ENCODE results near the gene PEAR1. TPM values are rescaled to one million over a fixed set of nuclear protein-coding genes. Genes with fewer than 3 reads are reported as not detected.

The PEAR1 gene
- total RNA-seq, 3 donors from 2014 or later, result 4.0 to 15.1 (median 6.2) TPM

DNA sequence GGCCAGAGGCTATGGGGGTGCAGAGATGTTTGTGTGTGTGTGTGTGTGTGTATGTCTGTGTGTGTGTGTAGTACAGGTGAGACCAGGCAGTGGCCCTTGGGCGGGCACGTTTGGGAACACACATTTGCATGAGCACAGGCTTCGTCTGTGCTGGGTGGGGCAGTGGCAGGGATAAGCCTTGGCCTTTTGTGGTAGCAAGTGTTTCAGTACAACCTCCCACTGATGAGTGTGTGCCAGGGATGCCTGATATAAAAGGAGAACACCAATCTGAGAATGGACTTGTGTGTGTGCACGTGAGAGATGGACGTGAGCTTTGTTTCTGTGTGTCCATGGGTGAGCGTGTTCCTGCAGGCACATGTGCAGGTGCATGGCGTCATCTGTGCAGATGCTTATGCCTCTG, 29.9 kb upstream of the PEAR1 start:
- no peak overlapping the region for H3K27ac ChIP-seq
- peaks cover 0 to 68% of the 10 kb centered on the region in 2 donors for H3K27me3 ChIP-seq
- no peaks in the 10 kb centered on the region for H3K36me3 ChIP-seq
- H3K4me1 ChIP-seq, result peaks cover 7 to 14% of the 10 kb centered on the region in 2 donors
- no peak for TF ChIP-seq POLR2A (IDR thresholded peaks at IDR 0.05)
- TF ChIP-seq, protein P1, sequence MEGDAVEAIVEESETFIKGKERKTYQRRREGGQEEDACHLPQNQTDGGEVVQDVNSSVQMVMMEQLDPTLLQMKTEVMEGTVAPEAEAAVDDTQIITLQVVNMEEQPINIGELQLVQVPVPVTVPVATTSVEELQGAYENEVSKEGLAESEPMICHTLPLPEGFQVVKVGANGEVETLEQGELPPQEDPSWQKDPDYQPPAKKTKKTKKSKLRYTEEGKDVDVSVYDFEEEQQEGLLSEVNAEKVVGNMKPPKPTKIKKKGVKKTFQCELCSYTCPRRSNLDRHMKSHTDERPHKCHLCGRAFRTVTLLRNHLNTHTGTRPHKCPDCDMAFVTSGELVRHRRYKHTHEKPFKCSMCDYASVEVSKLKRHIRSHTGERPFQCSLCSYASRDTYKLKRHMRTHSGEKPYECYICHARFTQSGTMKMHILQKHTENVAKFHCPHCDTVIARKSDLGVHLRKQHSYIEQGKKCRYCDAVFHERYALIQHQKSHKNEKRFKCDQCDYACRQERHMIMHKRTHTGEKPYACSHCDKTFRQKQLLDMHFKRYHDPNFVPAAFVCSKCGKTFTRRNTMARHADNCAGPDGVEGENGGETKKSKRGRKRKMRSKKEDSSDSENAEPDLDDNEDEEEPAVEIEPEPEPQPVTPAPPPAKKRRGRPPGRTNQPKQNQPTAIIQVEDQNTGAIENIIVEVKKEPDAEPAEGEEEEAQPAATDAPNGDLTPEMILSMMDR (IDR thresholded peaks at IDR 0.05), result no peak
- H3K4me3 ChIP-seq, result no peak overlapping the region
- intact Hi-C loops (cut with DNase I; ENCODE audit: low total_unique reads), result loop anchor here (10.0 kb wide), 1 partner anchor 139 kb away; the partner anchor contains the start of genes ISG20L2 and METTL25B
- DNase-seq (ENCODE audit: low spot score in 2 of 2), result no peak
- no peaks in the 10 kb centered on the region for H3K9me3 ChIP-seq

DNA sequence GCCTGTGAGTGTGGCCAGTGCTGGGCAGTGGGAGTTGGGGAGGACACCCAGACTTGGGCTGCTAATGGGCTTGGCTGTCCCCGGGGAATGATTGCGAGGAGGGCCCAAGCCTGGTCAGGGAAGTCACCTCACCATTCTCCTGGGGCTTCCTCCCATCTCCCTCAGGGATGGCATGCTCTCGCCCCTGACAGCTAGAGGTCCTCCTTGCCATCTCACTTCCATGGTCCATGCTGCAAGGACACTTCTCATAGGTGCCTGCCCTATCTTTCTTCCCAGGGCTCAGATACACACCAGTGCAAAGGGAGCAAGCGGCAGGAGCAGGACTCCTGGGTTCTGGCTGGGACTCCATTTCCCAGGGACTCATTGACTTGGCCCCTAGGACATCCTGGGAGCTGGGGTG, 28.7 kb upstream of the PEAR1 start:
- no peak overlapping the region for H3K4me3 ChIP-seq
- no peak overlapping the region for H3K27ac ChIP-seq
- TF ChIP-seq, protein P1 (IDR thresholded peaks at IDR 0.05), result no peak
- TF ChIP-seq POLR2AphosphoS5 (IDR thresholded peaks at IDR 0.05) (no peak), POLR2A (IDR thresholded peaks at IDR 0.05) (no peak)
- peaks cover 0 to 57% of the 10 kb centered on the region in 2 donors for H3K27me3 ChIP-seq
- H3K9me3 ChIP-seq, result no peaks in the 10 kb centered on the region
- DNase-seq (ENCODE audit: low spot score in 2 of 2), result no peak
- H3K4me1 ChIP-seq, result peaks cover 6 to 7% of the 10 kb centered on the region in 2 donors
- intact Hi-C loops (cut with DNase I; ENCODE audit: low total_unique reads), result loop anchor here (10.0 kb wide), 1 partner anchor 140 kb away; the partner anchor contains the start of genes ISG20L2 and METTL25B
- no peaks in the 10 kb centered on the region for H3K36me3 ChIP-seq

GRCh38 chr1:156865258-156865657, 28.3 kb upstream of the PEAR1 start:
- TF ChIP-seq POLR2A (IDR thresholded peaks at IDR 0.05) (no peak), POLR2AphosphoS5 (IDR thresholded peaks at IDR 0.05) (no peak)
- TF ChIP-seq, protein P1 (IDR thresholded peaks at IDR 0.05), result no peak
- intact Hi-C loops (cut with DNase I; ENCODE audit: low total_unique reads), result loop anchor here (10.0 kb wide), 1 partner anchor 140 kb away; the partner anchor contains the start of genes ISG20L2 and METTL25B
- H3K9me3 ChIP-seq, result no peaks in the 10 kb centered on the region
- no peak overlapping the region for H3K27ac ChIP-seq
- peaks cover 6 to 7% of the 10 kb centered on the region in 2 donors for H3K4me1 ChIP-seq
- DNase-seq (ENCODE audit: low spot score in 2 of 2), result no peak
- no peak overlapping the region for H3K4me3 ChIP-seq
- peaks cover 0 to 53% of the 10 kb centered on the region in 2 donors for H3K27me3 ChIP-seq
- H3K36me3 ChIP-seq, result no peaks in the 10 kb centered on the region

GRCh38 chr1:156865865-156866248, 27.7 kb upstream of the PEAR1 start:
- Histone ChIP-seq H3K9me3 (no peaks in the 10 kb centered on the region), H3K27me3 (peaks cover 0 to 47% of the 10 kb centered on the region in 2 donors), H3K36me3 (no peaks in the 10 kb centered on the region), H3K4me3 (no peak overlapping the region), H3K27ac (no peak overlapping the region), H3K4me1 (peaks cover 4% of the 10 kb centered on the region in 2 donors)
- no peak for DNase-seq (ENCODE audit: low spot score in 2 of 2)
- intact Hi-C loops (cut with DNase I; ENCODE audit: low total_unique reads), result loop anchor here (10.0 kb wide), 1 partner anchor 141 kb away; the partner anchor contains the start of genes ISG20L2 and METTL25B
- no peak for TF ChIP-seq POLR2AphosphoS5 (IDR thresholded peaks at IDR 0.05)
- TF ChIP-seq, protein P1 (IDR thresholded peaks at IDR 0.05), result no peak
- TF ChIP-seq POLR2A (IDR thresholded peaks at IDR 0.05), result no peak

GRCh38 chr1:156866249-156866909, 27.1 kb upstream of the PEAR1 start:
- no peaks in the 10 kb centered on the region for H3K9me3 ChIP-seq
- TF ChIP-seq POLR2AphosphoS5 (IDR thresholded peaks at IDR 0.05) (no peak), POLR2A (IDR thresholded peaks at IDR 0.05) (no peak)
- TF ChIP-seq, protein P1 (IDR thresholded peaks at IDR 0.05), result no peak
- no peaks in the 10 kb centered on the region for H3K36me3 ChIP-seq
- no peak overlapping the region for H3K27ac ChIP-seq
- peaks cover 0 to 42% of the 10 kb centered on the region in 2 donors for H3K27me3 ChIP-seq
- DNase-seq (ENCODE audit: low spot score in 2 of 2), result no peak
- no peak overlapping the region for H3K4me3 ChIP-seq
- intact Hi-C loops (cut with DNase I; ENCODE audit: low total_unique reads), result loop anchor here (10.0 kb wide), 1 partner anchor 142 kb away; the partner anchor contains the start of genes ISG20L2 and METTL25B
- no peaks in the 10 kb centered on the region for H3K4me1 ChIP-seq
